Stimulated activated CD8-positive, alpha-beta memory T cell treated with anti-CD3 and anti-CD28 coated beads, Interleukin-15, amount 100 ng/mL, for 48 hours (primary cell): Measurements from ENCODE around the gene TMEM129.

ENCODE experiments used
- DNase-seq, 2 donors: peaks; one replicate each; pipeline ENCODE4 v3.0.0-alpha.2; 2020; ENCODE audit warnings: low read depth in 2 of 2

The TMEM129 gene

GRCh38 chr4:1745165-1745564 lies 24.0 kb upstream of the TMEM129 start:
- no peak for DNase-seq

GRCh38 chr4:1744552-1744951 lies 23.4 kb upstream of the TMEM129 start:
- no peak for DNase-seq

GRCh38 chr4:1743975-1744374 lies 22.9 kb upstream of the TMEM129 start:
- no peak for DNase-seq

GRCh38 chr4:1743551-1743950 lies 22.4 kb upstream of the TMEM129 start:
- no peak for DNase-seq

- no peak for DNase-seq
Measured at GRCh38 chr4:1741208-1741607, 20.1 kb upstream of the TMEM129 start.

- no peak for DNase-seq
Measured at GRCh38 chr4:1740021-1740545, 19.0 kb upstream of the TMEM129 start.

GRCh38 chr4:1739358-1739757 lies 18.2 kb upstream of the TMEM129 start:
- no peak for DNase-seq

GRCh38 chr4:1738410-1738809 lies 17.3 kb upstream of the TMEM129 start:
- DNase-seq = no peak

- no peak for DNase-seq
Measured at GRCh38 chr4:1737666-1738065, 16.5 kb upstream of the TMEM129 start.

GRCh38 chr4:1736812-1737211 lies 15.7 kb upstream of the TMEM129 start:
- no peak for DNase-seq

- no peak for DNase-seq
Measured at GRCh38 chr4:1735215-1735614, 14.1 kb upstream of the TMEM129 start.

GRCh38 chr4:1732911-1733310 lies 11.8 kb upstream of the TMEM129 start:
- no peak for DNase-seq

GRCh38 chr4:1731180-1731579 lies 10.1 kb upstream of the TMEM129 start:
- DNase-seq = no peak

GRCh38 chr4:1730532-1731135 lies 9.5 kb upstream of the TMEM129 start:
- DNase-seq = no peak

GRCh38 chr4:1728061-1728980 lies 7.2 kb upstream of the TMEM129 start:
- no peak for DNase-seq

- DNase-seq = no peak
Measured at GRCh38 chr4:1727117-1728031, 6.3 kb upstream of the TMEM129 start.

- peak; percentile 71 to 73 for DNase-seq
Measured at GRCh38 chr4:1726146-1726934, 5.2 kb upstream of the TMEM129 start.

- DNase-seq = no peak
Measured at GRCh38 chr4:1725521-1725920, 4.4 kb upstream of the TMEM129 start.

GRCh38 chr4:1723131-1723801 lies 2.1 kb upstream of the TMEM129 start:
- peak; percentile 48 to 57 for DNase-seq

GRCh38 chr4:1722551-1723118 lies 1.5 kb upstream of the TMEM129 start:
- no peak for DNase-seq
